NCI-H1436 (cell line): Measurements from ENCODE around the gene IQCN.

Source experiments
- DNase-seq: peaks from one replicate; lab custom pipeline; 2025; lab: John Stamatoyannopoulos, UW

Gene IQCN

GRCh38 chr19:18231775-18232174 lies 42.5 kb downstream of the IQCN start:
- peak; percentile 85 for DNase-seq

- no peak for DNase-seq
These were observed 43.1 kb downstream of the IQCN start for GRCh38 chr19:18230941-18231734.

DNA sequence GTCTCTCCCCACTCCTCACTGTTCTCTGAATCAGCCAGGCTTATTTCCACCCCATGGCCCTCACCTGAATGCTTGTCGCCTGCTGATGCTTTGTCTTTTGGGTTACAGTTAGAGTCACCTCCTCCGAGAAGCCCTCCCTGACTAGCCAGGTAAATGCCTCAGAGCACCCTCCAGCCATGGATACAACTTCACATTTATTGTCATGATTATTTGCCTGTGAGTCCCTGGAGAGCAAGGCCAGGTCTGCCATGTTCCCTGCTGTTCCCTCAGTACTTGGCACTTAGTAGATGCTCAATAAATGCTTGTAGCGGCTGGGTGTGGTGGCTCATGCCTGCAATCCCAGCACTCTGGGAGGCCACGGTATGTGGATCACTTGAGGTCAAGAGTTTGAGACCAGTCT lies 44.3 kb downstream of the IQCN start:
- no peak for DNase-seq

GRCh38 chr19:18229474-18229873 lies 44.8 kb downstream of the IQCN start:
- no peak for DNase-seq

DNA sequence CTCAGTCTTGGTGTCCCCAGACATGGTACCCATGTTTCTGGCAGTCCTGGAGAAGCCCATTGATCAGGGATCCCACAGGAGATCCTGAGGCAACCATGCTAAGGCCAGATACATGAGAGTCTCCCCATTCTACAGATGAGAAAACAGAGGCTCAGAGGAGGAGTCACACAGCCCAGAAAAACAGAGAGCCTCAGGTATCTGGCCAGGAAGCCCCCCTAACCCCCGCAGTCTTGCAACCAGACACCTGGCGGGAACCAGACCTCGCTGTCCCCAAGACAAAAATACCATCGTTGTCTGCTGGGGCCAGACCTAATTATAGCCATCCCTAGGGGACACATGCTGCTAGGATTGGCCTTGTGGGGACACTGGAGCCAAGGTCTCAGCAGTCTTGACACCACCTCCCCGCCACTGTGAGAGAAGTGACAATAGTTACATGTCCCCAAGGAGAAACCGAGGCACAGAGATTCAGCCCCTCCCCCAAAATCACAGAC lies 46.4 kb downstream of the IQCN start:
- no peak for DNase-seq

GRCh38 chr19:18226956-18227780 lies 47.1 kb downstream of the IQCN start:
- DNase-seq, result no peak

DNA sequence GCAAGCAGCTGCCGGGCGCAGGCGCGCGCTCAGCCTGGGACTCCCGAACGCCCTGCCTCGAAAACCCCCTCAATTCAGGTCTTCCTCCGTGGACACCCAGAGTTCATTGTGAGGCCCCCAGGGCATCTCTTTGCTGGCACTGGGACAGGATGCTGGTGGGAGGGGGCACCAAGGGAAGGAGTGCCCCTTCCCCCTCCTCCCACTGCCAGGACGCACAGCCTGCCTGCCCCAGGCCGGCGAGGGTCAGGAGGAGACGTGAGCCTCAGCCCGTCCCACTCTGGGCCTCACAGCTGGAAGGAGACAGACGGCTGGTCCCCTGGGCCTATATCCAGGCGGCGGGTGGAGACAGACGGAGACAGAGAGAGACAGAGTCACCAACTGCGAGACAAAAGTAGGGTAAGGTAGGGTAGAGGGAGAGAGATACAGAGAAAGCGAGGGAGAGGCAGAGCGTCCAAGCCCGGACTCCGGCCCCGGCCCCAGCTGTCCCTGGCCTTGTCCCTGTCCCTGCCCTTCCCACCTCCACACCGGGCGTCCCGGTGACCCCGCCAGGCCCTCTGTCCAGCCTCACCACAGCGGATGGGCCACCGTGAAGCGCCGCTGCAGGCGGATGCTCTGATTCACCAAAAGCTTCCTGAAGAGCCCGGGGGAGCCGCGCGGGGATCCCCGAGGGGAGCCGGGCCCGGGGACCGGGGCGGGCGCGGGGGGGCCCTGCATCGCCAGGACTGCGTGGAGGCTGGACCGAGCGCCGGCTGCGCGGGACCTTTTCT lies 48.4 kb downstream of the IQCN start, which contains the start of gene PDE4C:
Gene PDE4C (minus strand): TSS at position 737 of the 767 bp plus-strand sequence. CDS start 23 bp downstream, at position 714.
- DNase-seq, result no peak

GRCh38 chr19:18225355-18225701 lies 48.9 kb downstream of the IQCN start:
- no peak for DNase-seq

DNA sequence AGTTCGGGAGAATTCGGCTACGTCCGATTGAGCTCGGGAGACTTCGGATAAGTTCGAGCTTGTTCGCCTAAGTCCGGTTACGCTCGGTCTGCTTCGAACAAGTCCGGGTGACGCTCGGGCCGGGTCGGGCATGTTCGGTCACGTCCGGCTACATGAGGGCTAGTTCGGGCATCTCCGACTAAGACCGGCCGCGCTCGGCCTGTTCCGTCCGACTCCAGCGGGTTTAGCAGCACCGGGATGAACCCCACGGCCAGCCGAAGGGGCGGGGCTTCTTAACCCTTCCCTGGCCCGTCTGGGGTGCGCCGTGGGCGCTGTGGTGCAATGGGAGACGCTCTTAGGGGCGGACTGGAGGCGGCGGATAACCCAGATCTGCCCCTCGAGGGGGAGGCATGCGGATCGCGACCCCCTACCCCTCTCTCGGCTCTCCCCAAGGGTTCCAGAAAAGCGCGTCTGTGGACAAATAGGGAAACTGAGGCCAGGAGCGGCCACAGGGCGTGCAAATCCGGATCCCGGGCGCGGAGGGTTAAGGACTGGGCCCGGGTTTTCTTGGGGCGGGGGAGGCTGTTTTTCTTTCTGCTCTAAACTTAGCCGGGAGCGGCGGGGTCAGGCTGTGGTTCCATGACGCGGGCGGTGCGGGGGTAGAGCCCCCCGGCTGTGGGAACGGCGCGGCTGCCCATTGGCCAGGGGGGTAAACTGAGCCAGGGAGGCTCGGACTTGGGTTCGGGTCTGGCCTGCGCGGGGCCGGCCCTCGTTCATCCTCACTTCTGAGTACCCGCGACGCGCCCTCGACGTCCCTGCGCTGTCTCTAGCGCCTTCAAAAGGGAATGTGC lies 49.5 kb downstream of the IQCN start:
- DNase-seq, result peak; percentile 98

DNA sequence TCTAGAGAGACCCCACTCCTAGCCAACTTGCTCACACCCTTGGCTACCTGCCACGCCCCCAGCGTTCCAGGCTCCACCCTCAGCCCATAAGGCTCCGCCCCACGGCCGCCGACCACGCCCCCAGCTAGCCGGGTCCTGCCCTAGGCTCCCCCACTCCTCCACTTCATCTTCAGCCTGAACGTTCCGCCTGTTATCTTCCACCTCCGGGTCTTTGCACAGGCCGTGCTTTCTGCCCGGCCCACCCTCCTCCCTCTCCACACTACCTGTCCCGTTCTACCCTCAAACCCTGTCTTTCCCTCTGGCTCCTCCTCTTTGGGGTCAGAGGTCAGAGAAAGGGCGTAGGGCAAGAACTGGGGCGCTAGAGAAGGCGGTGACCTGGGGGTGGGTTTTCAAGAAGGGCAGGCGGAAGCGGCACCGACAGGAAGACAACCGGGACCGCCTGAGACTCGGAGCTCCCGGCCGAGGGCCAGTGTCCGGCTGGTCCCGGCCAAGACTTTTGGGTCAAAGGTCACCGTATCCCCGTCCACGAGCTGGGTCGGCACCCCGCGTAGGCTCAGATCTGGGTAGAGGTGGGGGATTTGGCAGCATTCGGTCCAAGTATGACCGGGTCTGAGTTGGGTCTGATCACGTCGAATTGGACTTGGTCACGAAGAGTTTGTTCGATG lies 50.3 kb downstream of the IQCN start:
- peak; percentile 71 for DNase-seq

- DNase-seq, result no peak
These were observed 52.2 kb downstream of the IQCN start for GRCh38 chr19:18221815-18222725.

- DNase-seq, result peak; percentile 33
These were observed 53.5 kb downstream of the IQCN start for GRCh38 chr19:18220632-18221275.

GRCh38 chr19:18219911-18220631 lies 54.2 kb downstream of the IQCN start:
- no peak for DNase-seq

DNA sequence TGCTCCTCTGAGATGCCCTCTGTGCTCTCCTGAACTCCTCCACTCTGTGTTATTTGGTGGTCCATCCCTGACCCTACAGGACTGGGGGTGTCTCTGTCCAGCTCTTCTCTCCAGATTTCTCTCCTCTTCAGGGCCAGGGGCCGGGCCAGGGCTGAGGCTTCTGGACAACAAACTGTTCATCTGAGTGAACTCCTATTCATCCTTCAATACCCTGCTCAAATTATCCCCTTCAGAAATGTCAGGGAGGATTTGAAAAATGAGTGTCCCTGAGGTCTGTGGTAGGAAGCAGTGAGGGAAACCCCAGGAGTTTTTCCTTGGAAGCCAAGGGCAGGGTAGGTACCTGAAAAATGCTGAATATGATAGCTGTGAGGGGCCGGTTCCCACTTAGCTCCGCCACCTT lies 55.7 kb downstream of the IQCN start:
- DNase-seq, result no peak

GRCh38 chr19:18218159-18218558 lies 56.1 kb downstream of the IQCN start:
- no peak for DNase-seq

DNA sequence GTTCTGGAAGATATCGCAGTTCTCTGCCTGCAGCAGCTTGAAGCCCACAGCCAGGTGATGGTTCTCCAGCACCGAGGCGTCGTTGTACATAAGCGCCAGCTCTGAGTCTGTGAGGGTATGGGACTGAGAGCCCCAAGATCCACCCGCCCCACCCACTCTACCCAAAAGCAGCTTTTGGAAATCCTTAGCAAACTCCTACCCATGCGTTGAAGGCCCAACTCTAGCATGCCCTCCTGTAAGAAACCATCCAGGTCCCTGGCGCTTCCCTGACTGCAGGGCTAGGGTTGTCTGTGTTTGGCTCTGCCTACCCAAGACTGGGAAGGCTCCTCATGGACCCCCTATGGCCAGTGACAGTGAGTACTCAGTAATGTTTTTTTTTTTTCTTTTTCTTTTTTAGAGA lies 57.5 kb downstream of the IQCN start:
- no peak for DNase-seq

GRCh38 chr19:18214779-18215433 lies 59.3 kb downstream of the IQCN start:
- no peak for DNase-seq

DNA sequence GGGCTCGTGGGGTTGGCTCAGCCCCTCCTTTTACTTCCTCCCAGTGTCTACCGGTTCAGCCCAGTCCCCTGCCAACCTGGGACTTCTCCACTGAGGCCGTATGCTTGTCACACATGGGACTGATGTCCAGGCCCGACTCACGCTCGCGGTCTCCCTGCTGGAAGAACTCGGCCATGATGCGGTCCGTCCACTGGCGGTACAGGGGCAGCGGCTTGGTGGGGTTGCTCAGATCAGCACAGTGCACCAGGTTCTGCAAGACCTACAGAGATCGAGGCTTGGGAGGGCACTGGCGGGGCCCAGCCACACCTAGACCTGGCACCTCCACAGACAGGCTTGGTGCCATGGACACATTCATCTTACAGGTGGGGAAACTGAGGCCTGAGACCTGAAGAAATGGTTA lies 62.6 kb downstream of the IQCN start:
- DNase-seq, result no peak
